Common myeloid progenitor, CD34-positive (primary cell): ENCODE results near the gene GRIK2.

Source experiments
- CTCF ChIA-PET: fragments of 350-600 bp; sonication (Branson Sonifier 250); formaldehyde crosslinking; loops from one replicate; lab custom pipeline; 2021; ENCODE audit warnings: antibody characterized with exemption; lab: Charles Lee
- POLR2A ChIA-PET: fragments of 350-600 bp; sonication (Branson Sonifier 250); formaldehyde crosslinking; loops from one replicate; lab custom pipeline; 2021; ENCODE audit warnings: antibody characterized with exemption; lab: Charles Lee
- DNase-seq, 3 donors: peaks; one replicate each; pipeline versions ENCODE4 v3.0.0 to v3.0.0-alpha.2; 2013
- H3K27ac ChIP-seq, 2 experiments: 1 replicate in 1 of 2; 2 replicates in 1 of 2; pipeline ENCODE4 v1.7.0; 2013; ENCODE audit warnings: inconsistent platforms in 2 of 2, low read length in 2 of 2, mild to moderate bottlenecking in 2 of 2, low read depth in 1 of 2, moderate library complexity in 1 of 2; ENCODE audit not compliant: severe bottlenecking in 2 of 2, insufficient read depth in 1 of 2, poor library complexity in 1 of 2
- H3K27me3 ChIP-seq, 5 experiments: replicated peaks in 2 of 5; 1 replicate in 3 of 5; 2 replicates in 2 of 5; pipeline versions ENCODE4 v1.6.1 to v1.7.0; 2013; ENCODE audit warnings: low read length in 4 of 5, mild to moderate bottlenecking in 2 of 5, moderate library complexity in 2 of 5, inconsistent platforms in 1 of 5; ENCODE audit not compliant: insufficient read depth in 5 of 5, control insufficient read depth in 4 of 5
- H3K36me3 ChIP-seq, 4 experiments: 1 replicate in 2 of 4; 2 replicates in 2 of 4; pipeline versions ENCODE4 v1.6.1 to v1.7.0; 2013; ENCODE audit warnings: low read length in 3 of 4, control low read depth in 1 of 4, mild to moderate bottlenecking in 1 of 4; ENCODE audit not compliant: control insufficient read depth in 4 of 4, insufficient read depth in 4 of 4
- H3K4me1 ChIP-seq, 4 experiments: 1 replicate in 3 of 4; 2 replicates in 1 of 4; pipeline versions ENCODE4 v1.6.1 to v1.7.1; 2013; ENCODE audit warnings: low read length in 3 of 4, mild to moderate bottlenecking in 3 of 4, control low read depth in 1 of 4, inconsistent platforms in 1 of 4, moderate library complexity in 1 of 4; ENCODE audit not compliant: control insufficient read depth in 4 of 4, insufficient read depth in 4 of 4; ENCODE audit errors: control extremely low read depth in 1 of 4
- H3K4me3 ChIP-seq, 7 experiments: 1 replicate in 4 of 7; 2 replicates in 3 of 7; pipeline versions ENCODE4 v1.5.1 to v1.7.0; 2013; ENCODE audit warnings: mild to moderate bottlenecking in 7 of 7, low read length in 6 of 7, moderate library complexity in 6 of 7, inconsistent platforms in 2 of 7, low read depth in 2 of 7, control low read depth in 1 of 7; ENCODE audit not compliant: insufficient read depth in 4 of 7, control insufficient read depth in 1 of 7; ENCODE audit errors: extremely low read depth in 1 of 7
- H3K9me3 ChIP-seq, 5 experiments: 1 replicate in 4 of 5; 2 replicates in 1 of 5; pipeline versions ENCODE4 v1.6.1 to v1.7.1; 2013; ENCODE audit warnings: low read length in 4 of 5, mild to moderate bottlenecking in 2 of 5, inconsistent platforms in 1 of 5, low read depth in 1 of 5, moderate library complexity in 1 of 5; ENCODE audit not compliant: control insufficient read depth in 4 of 5, insufficient read depth in 2 of 5; ENCODE audit errors: control extremely low read depth in 1 of 5
- WGBS: methylation state at CpG from one replicate; pipeline ENCODE4 v1.1.5; 2013; ENCODE audit not compliant: insufficient coverage; 5-methylcytosine and 5-hydroxymethylcytosine counted together

The GRIK2 gene

DNA sequence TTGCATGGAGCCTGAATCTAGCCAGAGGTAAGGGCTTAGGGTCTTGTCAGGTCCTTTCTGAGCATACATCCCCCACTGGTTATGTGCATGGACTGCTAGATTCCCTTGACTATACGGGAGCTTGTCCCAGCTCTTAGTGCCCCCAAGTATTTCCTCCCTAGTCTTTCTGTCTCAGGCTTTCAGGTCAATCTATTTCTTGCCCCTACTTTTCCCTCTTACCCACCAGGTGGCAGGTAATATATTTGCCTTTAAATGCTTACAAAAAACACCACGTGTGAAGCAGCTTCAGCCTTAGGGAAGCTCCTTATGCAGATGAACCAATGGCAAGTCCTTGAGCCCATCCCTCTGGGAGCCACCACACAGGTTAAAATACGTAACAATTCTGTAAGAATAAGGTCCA lies 454.2 kb downstream of the GRIK2 start:
- ChIA-PET POLR2A (no interaction called here), CTCF (no interaction called here)
- 28% methylated on average over 3 of the region's 3 CpGs for WGBS
- Histone ChIP-seq H3K9me3 (no peaks in the 10 kb centered on the region), H3K4me1 (no peaks in the 10 kb centered on the region), H3K4me3 (no peak overlapping the region), H3K27me3 (peaks cover 0 to 2% (median 0%) of the 10 kb centered on the region in 5 experiments), H3K36me3 (no peaks in the 10 kb centered on the region), H3K27ac (no peak overlapping the region)
- no peak for DNase-seq

DNA sequence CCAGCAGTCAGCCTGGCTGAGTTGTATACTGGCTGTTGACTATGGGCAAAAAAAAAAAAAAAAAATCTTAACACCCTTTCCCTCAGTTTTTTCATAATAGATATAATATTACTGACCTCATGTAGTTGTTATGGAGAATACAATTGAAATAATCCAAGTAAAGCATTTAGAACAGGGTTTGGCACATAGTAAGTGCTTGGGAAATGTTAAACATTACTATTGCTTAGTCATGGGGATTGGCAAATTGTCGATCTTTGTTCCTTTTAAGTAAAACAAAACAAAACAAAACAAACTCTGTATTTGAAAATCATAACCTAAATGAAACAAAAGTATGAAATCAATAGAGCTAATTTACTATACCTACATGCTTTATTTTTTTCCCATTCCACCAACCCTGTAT lies 458.4 kb downstream of the GRIK2 start:
- Histone ChIP-seq H3K4me1 (no peaks in the 10 kb centered on the region), H3K4me3 (no peak overlapping the region), H3K36me3 (no peaks in the 10 kb centered on the region), H3K27me3 (peaks cover 0 to 2% (median 0%) of the 10 kb centered on the region in 5 experiments), H3K9me3 (no peaks in the 10 kb centered on the region), H3K27ac (no peak overlapping the region)
- ChIA-PET CTCF (interaction anchor here (0.6 to 1.5 kb wide), 2 partner anchors 13 to 27 kb away, joined by 3 read pairs; no protein-coding TSS in a partner anchor), POLR2A (no interaction called here)
- DNase-seq, result no peak
- no CpG with 5 or more reads among the region's 1 CpG for WGBS

DNA sequence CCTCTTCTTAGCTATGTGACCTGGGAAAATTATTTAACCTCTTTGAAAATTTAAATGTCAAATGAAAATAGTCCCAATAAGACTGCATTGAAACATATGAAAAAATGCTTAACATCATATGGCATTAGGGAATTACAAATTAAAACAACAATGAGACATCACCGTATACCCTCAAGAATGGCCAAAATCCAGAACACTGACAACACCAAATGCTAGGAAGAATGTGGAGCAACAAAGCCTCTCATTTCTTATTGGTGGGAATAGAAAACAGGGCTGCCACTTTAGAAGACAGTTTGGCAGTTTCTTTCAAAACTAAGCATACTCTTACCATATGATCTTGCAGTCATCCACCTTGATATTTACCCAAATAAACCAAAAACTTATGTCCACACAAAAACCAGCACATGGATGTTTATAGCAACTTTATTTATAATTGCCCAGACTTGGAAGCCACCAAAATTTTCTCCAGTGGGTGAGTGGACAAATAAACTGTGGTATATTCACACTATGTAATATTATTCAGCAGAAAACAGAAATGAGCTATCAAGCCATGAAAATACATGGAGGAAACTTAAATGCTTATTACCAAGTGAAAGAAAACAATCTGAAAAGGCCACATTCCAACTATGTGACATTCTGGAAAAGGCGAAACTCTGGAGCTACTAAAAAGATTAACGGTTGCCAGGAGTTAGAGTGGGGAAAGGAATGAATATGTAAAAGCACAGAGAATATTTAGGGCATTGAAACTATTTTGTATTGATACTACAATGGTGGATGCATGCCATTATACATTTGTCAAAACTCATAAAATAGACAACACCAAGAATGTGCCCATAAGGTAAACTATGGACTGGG lies 459.9 kb downstream of the GRIK2 start:
- no peak overlapping the region for H3K27ac ChIP-seq
- WGBS, result no CpG with 5 or more reads among the region's 3 CpGs
- H3K27me3 ChIP-seq, result no peaks in the 10 kb centered on the region
- no peak overlapping the region for H3K4me3 ChIP-seq
- ChIA-PET POLR2A (no interaction called here), CTCF (interaction anchor here (1.5 kb wide), 1 partner anchor 12 kb away, joined by 3 read pairs; no protein-coding TSS in a partner anchor)
- no peak for DNase-seq
- no peaks in the 10 kb centered on the region for H3K4me1 ChIP-seq
- no peaks in the 10 kb centered on the region for H3K36me3 ChIP-seq
- H3K9me3 ChIP-seq, result no peaks in the 10 kb centered on the region

DNA sequence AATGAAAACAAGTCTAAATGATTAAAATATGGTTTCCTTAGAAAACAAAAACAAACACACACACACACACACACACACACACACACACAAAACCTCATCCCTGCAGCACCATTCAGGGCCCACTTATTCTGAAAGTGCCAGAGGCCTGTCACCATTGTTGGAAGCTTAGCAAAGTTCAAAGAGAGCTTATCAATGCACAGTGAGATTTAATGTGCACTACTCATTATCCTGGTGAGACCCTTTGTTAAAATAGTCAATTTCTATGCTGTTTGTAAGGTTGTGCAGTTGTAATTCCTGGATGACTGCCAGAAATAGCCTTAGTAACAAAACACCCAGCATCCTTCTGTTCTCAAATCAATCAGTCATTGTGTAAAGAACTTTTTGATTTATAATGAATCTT lies 482.9 kb downstream of the GRIK2 start:
- CTCF ChIA-PET, result no interaction called here
- Histone ChIP-seq H3K36me3 (no peaks in the 10 kb centered on the region), H3K27me3 (no peaks in the 10 kb centered on the region), H3K4me3 (no peak overlapping the region), H3K9me3 (no peaks in the 10 kb centered on the region), H3K27ac (no peak overlapping the region), H3K4me1 (no peaks in the 10 kb centered on the region)
- POLR2A ChIA-PET, result no interaction called here
- DNase-seq, result no peak

DNA sequence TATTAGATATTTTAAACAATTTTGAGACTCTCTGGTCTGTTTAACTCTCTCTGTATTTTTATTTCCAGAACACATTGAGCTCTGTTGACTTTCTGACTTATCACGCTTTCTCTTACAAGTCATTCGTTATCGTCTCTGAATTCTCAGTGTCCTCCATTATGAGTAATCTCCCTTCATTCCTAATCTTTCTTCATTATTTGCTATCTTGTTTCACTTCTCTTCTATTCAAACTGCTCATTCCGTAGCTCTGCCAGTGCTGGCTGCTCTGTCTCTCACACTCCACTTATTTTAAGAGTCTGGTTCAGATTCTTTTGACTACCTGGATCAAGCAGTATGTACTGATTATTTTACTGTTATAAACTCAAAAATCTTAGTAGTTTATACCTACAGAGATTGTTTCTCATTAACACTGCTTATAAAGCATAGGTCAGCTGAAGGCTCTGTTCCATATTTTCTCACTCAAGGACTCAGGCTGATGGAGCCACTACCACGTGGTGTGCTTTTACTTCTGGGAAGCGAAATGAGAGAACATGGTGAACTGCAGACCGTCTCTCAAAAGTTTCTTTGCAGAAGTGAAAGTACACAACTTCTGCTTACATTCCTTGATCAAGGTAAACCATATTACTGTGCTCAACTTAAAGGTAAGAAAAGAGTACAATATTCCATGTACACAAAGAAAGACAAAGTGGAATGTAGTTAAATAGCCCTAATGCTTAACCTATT lies 485.2 kb downstream of the GRIK2 start:
- WGBS, result 84% methylated on average over 7 of the region's 7 CpGs

DNA sequence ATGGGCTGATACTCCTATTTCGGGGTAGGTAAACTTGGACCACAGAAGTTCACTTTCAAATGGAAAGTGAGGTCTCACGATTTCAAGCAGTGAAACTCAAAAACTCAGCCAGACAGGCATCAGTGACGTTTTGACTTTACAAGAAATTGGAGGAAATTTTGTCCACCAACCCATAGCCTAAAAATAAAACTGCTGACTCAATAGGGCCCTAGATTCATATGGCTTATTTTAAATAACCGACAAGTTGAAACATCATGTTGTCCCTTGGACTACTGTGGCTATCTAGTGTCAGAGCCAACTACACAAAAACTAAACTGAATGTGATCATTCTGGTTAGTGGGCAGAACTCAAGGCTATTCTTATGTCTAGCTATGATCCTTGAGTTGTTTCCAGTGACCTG lies 486.3 kb downstream of the GRIK2 start:
- Histone ChIP-seq H3K4me1 (no peaks in the 10 kb centered on the region), H3K27ac (no peak overlapping the region), H3K4me3 (no peak overlapping the region), H3K9me3 (no peaks in the 10 kb centered on the region), H3K36me3 (no peaks in the 10 kb centered on the region), H3K27me3 (no peaks in the 10 kb centered on the region)
- ChIA-PET POLR2A (no interaction called here), CTCF (no interaction called here)
- 94% methylated on average over 4 of the region's 4 CpGs for WGBS
- DNase-seq, result no peak

More for the DNA sequence above, 485.2 kb downstream of the GRIK2 start:
- DNase-seq, result no peak
- H3K9me3 ChIP-seq, result no peaks in the 10 kb centered on the region
- ChIA-PET POLR2A (no interaction called here), CTCF (no interaction called here)
- H3K4me1 ChIP-seq, result no peaks in the 10 kb centered on the region
- H3K4me3 ChIP-seq, result no peak overlapping the region
- no peak overlapping the region for H3K27ac ChIP-seq
- H3K36me3 ChIP-seq, result no peaks in the 10 kb centered on the region
- no peaks in the 10 kb centered on the region for H3K27me3 ChIP-seq

DNA sequence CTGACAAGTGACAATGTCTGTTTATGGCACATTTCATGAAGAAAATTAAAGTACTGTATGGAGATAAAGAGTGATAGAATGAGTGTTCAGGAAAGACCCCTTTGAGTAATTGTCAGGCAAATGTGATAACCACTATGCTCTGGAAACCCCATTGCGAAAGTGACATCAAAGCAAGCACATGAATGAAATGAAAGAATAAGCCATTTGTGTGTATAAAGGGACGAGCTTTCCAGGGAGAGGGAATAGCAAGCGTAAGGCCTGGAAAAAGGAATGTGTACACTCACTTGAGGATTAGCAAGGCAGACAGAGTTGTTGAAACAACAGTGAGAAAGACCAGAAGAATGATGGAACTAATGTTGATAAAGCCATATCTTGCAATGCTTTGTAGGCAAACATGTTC lies 490.0 kb downstream of the GRIK2 start:
- ChIA-PET POLR2A (no interaction called here), CTCF (no interaction called here)
- H3K27me3 ChIP-seq, result no peaks in the 10 kb centered on the region
- no peaks in the 10 kb centered on the region for H3K9me3 ChIP-seq
- H3K27ac ChIP-seq, result no peak overlapping the region
- 98% methylated on average over 3 of the region's 3 CpGs for WGBS
- H3K4me3 ChIP-seq, result no peak overlapping the region
- H3K36me3 ChIP-seq, result no peaks in the 10 kb centered on the region
- no peaks in the 10 kb centered on the region for H3K4me1 ChIP-seq
- DNase-seq, result no peak
